NCI-H187 treated with DMSO at 0.1 percent for 48 hours (cell line): ENCODE data around the gene HOXB3.

Experiments
- DNase-seq: peaks from one replicate; lab custom pipeline; 2025; lab: John Stamatoyannopoulos, UW

HOXB3 gene

DNA sequence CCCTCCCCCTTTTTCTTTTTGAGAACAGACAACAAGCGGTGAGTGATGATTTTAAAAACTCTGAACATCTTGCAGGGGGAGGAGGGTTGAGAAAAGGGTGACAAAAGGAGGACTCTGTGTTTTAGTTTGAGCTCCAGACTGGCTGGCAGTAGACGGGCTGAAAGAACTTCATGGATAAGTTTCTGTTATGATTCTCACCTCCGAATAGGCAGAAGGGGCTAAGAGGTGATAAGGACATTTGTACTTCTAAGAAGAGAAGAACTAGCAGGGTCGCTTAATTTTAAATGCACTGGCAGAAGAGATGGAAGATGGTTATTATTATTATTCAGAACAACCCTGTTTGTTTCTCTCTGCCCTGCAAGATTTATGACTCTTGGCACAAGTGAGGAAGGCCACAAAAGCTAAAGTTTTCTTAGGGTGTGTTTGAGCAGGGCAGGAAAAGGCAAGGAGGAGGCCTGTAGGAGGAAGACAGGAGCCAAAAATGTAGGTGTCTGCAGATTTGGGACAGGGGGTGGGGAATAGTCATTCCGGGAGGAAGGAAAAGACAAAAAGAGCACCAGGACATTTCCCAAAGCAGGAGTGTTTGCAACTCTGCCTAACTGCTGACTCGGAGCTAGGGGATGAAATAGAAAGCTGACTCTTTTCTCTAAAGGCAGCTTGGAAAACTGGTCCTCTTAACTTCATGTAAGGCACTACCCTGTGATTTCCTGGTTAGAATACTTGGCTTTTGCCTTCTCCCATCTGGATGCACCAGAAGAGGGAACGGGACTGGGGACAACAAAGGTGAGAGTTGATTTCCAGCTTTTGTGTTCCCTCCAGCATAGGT lies 33.3 kb downstream of the HOXB3 start:
- DNase-seq, result no peak

DNA sequence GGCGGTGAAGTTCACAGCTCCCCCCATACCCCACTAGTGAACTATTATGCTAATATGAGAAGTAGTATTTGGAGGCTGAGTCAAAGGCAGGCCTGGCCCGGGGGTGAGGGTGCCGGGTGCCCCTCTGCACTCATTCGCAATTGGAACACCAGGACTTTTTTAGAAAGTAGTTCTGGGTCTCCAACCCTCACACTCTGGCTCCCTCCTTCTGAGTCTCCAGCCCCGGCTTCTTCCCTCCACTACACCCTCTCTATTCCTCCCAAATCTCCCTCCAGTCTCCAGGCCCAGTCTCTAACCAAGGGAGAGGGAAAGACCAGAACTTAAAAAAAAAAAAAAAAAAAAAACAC lies 33.8 kb downstream of the HOXB3 start:
- no peak for DNase-seq

DNA sequence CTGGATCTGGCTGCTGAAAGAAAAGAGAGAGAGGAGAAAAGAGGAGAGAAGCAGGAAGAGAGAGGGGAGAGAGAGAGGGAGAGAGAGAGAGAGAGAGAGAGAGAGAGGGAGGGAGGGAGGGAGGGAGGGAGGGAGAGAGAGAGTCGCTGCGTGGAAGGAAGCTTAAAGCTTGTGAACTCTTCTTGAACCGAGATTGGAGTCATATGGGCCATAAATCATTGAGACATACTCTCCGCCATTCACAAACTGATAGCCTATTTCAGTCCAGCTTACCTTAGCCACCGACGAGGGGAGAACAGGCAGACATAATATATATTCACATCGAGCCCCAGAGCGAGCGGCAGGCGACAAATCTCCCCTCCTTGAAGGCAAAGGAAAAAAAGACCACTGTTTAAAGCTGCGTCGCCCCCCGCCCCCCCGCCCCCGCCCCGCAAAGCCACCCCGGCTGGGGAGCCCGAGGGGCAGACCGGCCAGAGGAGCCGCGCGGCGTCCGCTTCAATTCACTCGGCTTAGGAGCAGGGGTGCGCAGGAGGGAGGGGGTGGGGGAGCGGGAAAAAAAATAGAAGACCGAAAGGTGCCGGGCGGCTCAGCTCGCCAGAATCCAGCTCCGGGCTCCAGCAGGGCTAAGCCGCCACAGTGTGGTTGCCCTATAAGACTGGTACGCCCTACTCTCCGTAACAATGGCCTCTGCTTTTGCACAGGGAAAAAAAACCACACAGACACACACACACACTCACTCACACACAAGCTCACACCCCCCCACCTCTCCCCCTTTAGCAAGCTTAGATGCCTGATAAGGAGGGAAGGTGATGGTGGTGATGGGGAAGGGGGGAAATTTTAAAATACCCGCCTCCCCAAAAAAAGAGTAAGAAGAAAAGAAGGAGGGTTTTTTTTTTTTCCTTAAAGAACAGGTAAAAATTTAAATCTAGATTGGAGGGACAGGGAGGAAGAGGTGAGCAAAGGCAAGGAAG lies 34.5 kb downstream of the HOXB3 start:
- peak; percentile 88 for DNase-seq

DNA sequence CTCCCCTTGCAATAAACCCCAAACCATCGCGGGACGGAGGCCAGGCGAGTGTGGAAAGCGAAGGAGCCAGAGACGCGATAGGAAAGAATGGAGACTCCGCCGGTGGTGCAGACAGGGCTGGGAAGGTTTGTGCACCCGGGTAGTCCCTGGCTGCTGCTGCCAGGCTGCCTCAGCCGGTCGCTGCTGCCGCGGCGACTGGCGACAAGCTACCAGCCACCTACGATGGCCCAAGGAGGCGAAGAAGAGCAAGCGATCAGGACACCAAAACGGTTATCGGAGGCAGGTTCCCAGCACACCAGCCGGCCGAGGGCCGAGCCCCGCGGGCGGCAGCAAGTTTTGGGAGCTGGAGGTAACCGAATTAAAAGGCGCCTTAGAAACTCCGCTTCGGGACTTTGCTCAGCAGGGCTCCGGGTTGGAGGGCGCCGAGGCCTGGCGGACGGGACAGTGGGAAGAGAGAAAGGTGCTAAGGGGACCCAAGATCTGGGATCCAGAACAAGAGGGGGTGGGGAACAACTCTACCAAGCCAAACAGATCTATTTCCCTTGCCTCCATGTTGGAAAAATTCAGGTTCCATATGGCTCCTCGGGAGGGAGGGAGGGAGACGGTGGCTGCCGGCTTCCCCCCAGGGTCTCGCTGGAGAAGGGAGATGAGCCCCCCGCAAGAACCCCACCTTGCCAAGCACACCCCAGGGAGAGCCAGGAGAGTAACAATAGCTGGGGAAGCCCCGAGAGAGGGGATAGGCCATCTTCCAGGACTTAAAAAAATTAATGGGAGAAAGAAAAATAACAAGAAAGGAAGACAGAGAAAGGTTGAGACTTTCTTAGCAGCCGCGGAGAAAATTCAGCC lies 35.4 kb downstream of the HOXB3 start:
- no peak for DNase-seq

DNA sequence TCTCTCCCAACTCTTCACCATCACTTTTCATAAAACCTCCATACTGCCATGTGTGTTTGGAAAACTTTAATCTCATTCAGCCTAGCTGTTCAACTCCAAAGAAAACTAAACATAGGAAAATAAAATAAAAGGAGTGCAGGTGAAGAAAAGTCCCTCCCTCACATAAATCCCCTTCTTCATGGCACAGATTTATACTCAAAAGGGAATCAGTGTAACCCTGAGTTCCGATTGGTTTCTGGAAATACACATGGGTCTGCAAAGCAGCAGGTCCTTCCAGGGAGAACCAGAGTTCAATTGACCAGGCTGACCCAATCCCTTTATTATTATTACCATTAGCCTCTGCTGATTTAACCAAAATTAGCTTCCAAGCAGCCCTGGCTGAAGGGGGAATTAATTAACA lies 36.2 kb downstream of the HOXB3 start:
- no peak for DNase-seq

DNA sequence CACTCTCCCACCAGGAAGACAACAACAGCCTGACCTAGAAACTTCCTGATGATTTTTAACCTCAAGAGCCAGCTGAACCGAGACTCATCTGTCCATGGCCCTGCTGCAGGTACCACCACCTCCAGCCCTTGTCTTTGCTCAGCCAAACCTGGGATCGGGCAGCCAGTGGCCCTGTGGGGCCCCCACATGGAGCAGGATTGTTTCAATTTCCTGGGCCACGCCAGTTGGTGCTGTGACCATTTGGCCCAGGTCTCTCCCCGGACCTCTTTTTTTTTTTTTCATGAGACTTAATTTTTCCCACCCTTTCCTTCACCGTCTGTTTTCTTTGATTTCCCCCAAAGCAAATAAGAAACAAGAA lies 36.9 kb downstream of the HOXB3 start:
- no peak for DNase-seq

DNA sequence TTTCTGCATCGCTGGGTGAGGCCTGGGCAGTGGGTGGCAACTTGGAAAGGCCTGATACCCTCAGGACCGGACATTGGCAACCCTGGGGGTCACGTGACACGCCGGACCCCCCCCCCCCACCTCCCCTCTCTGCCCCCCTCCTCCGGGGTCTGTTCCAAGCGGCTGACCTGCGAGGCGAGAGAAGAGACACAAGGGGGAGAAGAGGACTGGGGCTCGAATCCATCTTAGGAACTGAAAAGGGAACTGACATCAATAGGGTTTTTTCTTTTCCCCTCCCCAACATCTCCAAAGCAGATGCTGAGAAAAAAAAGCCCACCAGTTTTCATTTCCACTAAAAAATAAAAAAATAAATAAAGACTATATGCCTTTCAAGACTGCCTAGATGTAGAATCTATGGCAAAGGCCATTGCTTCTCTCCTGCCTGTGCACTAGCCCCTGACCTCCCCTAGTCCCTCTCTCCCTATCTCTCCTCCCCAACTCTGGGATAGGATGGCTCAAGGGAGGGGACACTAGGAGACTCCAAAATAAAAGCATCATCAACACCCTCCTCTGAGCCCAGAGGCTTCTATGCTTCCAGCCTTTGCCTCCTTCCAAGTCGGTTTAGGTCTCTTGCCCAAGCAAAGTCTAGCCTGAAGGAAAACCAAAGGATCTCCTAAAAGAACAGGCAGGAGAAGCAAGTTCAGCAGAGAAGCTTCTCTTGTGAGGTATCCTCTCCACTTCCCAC lies 37.4 kb downstream of the HOXB3 start:
- DNase-seq, result no peak

DNA sequence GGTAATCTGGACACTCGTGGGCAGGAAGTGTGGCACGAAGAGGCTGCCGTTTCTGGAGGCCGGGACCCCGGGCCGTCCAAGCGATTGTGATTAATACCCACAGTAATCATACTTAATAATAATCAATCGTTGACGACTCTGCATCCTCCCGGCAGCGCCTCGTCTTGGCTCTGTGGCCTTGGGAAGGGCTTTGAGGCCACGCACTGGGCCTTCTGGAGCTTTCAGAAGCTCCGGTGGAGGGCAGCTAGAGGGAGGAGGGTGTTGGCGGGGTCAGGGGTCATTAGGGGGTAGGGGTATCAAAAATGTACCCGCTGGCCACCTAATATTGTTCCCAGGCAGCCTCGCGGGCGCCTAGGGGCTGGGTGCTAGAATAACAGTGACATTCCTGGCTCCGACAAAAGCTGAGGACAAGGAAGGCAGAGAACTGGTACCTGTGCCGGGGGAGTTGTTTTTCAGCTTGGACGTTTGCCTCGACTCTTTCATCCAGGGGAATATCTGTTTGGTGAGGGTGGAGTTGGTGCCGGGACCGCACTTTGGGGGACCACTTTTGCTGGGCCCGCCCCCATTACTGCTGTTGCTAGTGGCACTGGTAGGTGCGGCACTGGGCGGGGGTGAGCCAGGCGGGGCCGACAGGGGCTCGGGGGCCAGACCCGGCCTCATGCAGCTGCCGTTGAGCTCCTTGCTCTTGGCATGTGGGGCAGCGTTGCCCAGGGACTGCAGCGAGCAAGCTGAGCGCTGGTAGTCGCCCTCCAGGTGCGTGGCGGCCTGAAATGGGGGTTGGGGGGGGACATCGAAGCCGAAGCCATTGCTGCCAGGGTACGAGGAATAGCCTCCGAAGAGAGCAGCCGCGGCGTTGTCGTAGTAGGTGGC lies 38.2 kb downstream of the HOXB3 start:
- DNase-seq, result no peak

DNA sequence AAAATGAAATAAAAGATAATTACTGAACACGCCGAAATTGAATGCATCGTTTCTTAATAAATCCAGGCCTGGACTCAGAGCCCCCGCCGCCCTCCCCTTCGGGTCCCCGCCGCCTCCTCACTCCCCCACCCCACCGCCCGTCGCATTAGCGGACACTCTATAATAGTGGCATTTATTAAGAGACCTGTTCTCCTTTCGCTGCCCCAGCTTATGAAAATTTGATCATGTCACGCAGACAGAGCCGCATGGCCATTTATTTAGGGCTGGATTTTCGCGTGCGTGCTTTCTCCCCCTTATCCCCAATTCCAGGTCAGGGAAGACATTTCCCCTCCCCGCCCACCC lies 38.9 kb downstream of the HOXB3 start:
- no peak for DNase-seq

DNA sequence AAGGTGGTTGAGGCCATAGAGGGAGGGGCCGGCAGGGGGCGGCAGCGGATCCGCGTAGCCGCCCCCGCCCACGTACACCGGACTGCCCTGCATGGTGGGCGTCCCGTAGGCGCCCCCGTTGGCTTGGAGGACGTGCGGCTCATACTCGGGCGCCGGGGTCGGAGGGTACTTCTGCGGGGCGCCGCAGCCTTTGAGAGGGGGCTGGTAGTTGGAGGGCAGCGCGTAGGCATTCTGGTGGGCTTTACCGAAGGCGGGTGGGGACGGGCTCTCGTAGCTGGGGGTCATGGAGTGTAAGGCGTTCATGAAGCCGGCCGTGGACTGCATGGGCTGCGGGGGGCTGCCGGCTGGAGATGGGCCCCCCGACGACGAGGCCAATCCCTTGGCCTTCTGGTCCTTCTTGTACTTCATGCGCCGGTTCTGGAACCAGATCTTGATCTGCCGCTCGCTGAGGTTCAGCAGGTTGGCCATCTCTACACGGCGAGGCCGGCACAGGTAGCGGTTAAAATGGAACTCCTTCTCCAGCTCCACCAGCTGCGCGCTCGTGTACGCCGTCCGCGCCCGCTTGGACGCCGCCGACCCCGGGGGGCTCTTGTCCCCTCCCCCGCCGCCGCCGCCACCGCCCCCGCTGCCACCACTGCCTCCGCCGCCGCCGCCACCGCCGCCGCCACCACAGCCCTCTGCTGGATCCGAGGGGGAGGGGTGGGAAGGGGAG lies 39.4 kb downstream of the HOXB3 start:
- no peak for DNase-seq

DNA sequence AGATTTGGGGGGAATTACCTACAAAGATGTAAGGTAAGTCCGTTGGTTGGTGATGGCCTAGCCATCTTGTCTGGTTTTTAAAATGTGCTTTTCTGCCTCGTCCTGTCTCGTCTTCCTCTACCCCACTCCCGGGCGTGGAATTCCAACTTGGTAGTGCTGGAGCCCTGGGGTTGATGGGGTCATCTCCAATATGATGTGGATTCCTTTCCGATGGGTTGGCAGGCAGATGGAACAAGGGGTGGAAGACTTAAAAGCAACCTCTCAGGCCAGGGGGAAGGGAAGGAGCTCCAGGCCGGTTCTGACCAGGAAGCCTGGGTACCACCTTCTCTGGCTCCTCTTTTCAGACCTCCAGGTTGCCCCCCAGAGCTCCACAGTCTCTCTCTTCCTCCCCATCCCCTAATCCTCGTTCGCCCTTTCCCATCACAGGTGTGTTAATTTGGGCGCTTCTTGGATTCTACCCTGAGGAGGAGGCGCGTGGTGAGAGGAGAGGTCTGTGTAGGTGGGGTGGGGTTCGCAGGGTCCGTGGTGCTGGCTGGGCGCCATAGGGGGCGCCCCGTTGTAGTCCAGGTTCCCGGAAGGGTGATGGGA lies 40.0 kb downstream of the HOXB3 start:
- no peak for DNase-seq

DNA sequence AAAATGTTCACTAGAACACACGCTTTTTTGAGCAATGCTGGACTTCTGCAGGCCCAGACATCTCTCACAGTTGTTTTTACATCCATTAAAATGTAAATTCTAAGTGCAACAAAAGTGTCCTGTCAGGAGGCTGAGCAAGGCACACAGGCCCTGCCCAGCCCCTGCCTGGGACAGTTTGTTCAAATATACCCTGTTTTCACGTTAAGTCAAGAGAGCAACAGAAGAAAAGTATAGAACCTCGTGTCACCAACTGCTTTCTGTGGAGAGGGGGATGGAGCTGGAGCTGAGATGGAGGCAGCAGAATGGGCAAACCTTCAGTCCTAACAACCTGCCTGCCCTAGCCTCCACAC lies 40.8 kb downstream of the HOXB3 start:
- DNase-seq, result no peak

DNA sequence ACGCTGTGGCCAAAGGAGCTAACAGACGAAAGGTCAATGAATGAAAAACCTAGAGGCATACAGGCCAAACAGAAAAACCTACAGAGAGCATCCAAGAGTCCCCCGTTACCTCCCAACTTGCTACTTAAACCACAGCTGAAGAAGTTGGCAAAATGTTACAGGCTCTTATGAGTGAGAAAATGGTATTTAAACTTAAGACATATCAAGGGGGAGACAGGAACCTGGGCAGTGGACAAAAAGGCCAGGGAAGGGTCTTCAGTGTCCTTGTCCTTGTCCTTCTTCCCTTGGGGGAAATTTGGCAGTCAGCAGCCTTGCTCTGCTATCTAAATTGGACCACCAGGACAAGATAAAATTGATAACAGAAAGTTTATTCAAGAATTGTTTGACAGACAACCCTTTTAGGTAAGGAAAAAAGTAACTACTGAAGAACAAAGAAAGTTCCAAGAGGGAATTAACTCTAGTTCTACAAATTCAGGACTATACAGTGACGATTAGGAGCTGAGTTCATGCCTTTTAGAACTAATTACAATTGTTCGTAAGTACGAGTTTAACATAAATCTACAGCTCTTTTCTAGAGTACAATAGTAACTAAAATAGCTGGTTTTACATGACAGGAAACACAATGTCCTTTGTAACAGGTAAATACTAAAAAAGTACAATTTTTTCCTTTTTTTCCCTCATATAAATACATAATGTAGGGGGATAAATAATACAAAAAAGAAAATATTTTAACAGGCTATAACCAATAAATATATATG lies 41.3 kb downstream of the HOXB3 start:
- no peak for DNase-seq

DNA sequence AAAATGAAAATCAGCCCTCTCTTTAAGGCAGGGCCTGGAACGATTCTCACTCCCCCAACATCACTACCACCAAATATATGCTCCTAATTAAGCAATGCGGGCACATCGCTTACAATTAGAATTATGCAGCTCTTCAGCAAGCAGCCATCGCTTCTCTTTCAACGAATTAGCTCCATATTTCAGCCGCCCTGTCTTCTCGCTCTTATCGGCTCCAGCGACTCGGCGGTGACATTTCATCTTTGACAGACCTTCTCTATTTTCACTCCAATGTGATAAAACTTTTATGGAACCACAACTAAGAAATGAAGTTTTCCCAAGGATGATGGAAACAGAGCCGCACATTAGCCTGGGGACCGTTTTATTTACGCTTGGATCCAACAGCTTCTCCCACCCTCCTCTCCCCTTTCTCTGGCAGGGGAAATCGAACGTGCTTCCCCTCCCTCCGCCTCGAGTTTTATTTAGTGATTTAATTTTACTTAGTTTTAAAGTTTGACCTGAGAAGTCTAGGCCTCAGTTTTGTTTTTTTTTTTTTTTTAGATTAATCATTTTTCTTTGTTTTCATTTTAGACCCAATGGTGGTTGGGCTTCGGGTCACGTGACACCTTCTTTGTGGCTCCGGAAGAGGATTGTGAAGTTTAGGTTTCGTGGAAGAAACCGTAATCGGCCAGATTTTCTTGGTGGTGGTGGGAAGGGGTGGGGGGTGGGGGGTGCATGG lies 42.1 kb downstream of the HOXB3 start:
- no peak for DNase-seq

DNA sequence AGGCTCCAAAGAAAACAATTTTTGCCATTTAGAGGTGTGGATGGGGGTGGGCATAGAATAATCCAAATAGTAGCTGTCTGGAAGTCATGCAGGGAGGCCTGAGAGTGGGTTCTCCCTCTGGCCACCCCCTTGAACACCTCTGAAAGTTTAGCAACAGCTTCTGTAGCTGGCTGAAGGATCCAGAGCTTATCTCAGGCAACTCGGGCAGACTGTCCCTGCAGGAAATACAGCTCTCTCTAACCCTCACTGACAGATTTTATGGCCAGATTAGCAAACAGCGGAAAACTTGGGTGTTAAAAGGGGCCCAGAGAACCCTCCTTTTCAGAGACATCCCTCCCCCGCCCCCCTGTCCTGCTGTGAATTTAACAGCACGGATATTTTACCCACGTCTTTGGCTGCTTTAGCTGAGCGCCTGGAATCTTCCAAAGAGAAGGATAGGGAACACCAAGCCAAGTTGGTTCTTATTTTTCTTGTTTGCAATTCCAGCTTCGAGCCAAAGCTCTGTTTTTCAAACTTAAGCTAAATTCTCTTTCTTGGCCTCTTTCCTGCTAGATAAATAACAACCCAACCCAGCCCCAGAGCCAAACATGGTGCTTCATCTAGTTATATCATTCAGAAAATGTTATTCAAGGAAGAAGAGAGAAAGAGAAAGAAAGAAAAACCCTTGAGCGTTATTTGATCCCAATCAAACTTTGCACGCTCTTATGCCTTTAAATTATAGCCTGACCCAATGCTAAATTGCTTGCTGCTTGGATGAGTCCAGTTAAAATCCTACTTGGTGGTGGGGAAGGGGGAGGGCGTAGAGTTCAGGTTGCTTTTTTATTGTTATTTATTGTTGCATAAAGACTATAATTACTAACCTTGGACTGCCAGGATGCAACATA lies 42.9 kb downstream of the HOXB3 start:
- peak; percentile 92 for DNase-seq

DNA sequence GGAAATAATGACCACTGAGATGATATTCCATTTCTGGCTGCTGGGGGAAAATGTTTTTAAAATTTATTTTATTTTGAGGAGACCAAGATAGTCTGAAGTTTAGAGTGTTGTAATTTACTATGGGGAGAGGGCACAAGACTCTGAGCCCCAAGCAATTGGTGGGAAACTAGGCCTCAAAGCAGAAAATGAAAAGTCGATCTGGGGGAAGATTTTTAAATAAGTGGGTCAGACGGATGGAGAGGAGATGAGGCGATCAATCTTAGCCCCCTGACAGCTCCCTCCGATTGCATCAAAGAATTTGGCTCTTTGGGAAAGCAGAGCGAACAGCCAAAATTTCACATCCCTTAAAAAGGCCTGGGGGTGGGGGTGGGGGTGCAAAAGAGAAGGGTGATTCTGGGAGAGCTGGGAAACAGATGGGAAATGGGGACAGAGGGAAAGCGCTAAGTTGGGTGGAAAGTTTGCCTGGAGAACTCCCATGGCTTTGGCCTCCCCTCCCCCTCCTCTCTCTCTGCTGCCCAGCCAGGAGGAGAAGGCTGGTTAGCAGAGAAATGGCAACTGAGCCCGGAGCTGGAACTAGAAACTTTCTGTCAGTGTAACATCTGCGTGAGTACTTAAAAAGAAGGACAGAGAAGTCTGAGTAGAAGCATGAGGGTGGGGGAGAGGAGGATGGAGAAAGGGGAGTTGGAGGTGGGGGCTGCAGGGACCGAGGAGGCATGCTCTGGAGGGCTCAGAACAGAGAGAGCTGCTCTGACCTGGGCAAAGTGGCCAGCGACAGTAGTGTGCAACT lies 43.7 kb downstream of the HOXB3 start:
- no peak for DNase-seq

DNA sequence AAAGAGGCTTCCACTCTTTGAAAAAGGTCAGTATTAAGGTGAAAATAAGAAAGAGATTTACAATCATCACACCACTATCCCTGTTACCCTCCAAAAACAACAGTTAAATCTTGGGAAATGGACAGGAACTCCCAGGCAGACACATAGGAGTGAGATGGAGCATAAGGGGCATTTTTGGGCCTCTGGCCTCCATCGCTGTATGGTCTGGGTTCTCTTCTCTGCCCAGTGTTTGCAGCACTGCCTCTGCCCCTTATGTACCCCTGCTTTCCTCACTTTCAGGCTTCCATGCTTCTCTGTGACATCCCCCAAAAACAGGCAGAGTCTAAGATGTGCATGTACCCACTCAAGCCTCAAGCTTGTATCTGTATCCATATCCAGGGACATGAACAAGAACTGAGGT lies 44.5 kb downstream of the HOXB3 start:
- no peak for DNase-seq
